HL-60 (cell line): ENCODE measurements around the gene LGR6.

Source experiments
- CTCF ChIP-seq: IDR thresholded peaks from one replicate; pipeline ENCODE4 v1.5.1; 2011; ENCODE audit warnings: low read length, control low read depth, inconsistent platforms; ENCODE audit not compliant: insufficient read depth
- GABPA ChIP-seq: IDR thresholded peaks from 2 replicates; pipeline ENCODE4 v1.6.1; 2012; ENCODE audit warnings: low read depth
- POLR2AphosphoS5 ChIP-seq: IDR thresholded peaks from 2 replicates; pipeline ENCODE4 v1.6.1; 2012; ENCODE audit warnings: low read depth
- SPI1 ChIP-seq: IDR thresholded peaks from 2 replicates; pipeline ENCODE4 v1.6.1; 2012; ENCODE audit warnings: low read depth, mild to moderate bottlenecking, borderline replicate concordance

- TF ChIP-seq CTCF (no peak), POLR2AphosphoS5 (no peak), SPI1 (no peak), GABPA (no peak)
Observed at GRCh38 chr1:202329891-202330290, 136.3 kb downstream of the LGR6 start.
